HEK293 (cell line): ENCODE results near the gene ISM2.

Experiments
- CTCF ChIA-PET: fragments of 350-600 bp; formaldehyde crosslinking; extraction: SDS; loops from one replicate; lab custom pipeline; 2021; ENCODE audit warnings: antibody characterized with exemption; lab: Yijun Ruan, JAX
- POLR2A ChIA-PET: fragments of 300-600 bp; formaldehyde crosslinking; extraction: SDS; loops from one replicate; lab custom pipeline; 2020; ENCODE audit warnings: antibody characterized with exemption, inconsistent platforms; lab: Yijun Ruan, JAX
- H3K27ac ChIP-seq: fragments of 200-500 bp; sonication (Bioruptor generic); 2 replicates; pipeline ENCODE4 v1.5.1; 2014; ENCODE audit warnings: low read depth, low read length, control low read depth, inconsistent platforms; ENCODE audit errors: extremely low read depth
- H3K36me3 ChIP-seq, 2 experiments: fragments of 200-500 bp in 1 of 2; sonication (Bioruptor generic) in 1 of 2; 1 replicate in 1 of 2; 2 replicates in 1 of 2; pipeline ENCODE4 v1.5.1; 2014 to 2017; ENCODE audit warnings: inconsistent platforms in 2 of 2, low read length in 2 of 2; ENCODE audit not compliant: control insufficient read depth in 2 of 2, insufficient read depth in 1 of 2
- H3K4me1 ChIP-seq: fragments of 200-500 bp; sonication (Bioruptor generic); 2 replicates; pipeline ENCODE4 v1.5.1; 2014; ENCODE audit warnings: mild to moderate bottlenecking, low read length, inconsistent platforms; ENCODE audit not compliant: control insufficient read depth, insufficient read depth
- H3K4me3 ChIP-seq: 2 replicates; pipeline ENCODE4 v1.5.1; 2011; ENCODE audit warnings: low read depth, mild to moderate bottlenecking, control low read depth, low read length, moderate library complexity
- H3K9me3 ChIP-seq: fragments of 200-500 bp; sonication (Bioruptor generic); 2 replicates; pipeline ENCODE4 v1.5.1; 2014; ENCODE audit warnings: low read depth, low read length, inconsistent platforms; ENCODE audit not compliant: control insufficient read depth, insufficient read depth
- HOXA7 ChIP-seq: sonication (generic); formaldehyde crosslinking; IDR thresholded peaks from 2 replicates; pipeline ENCODE4 v1.8.1; 2022; ENCODE audit warnings: missing genetic modification reagents, borderline replicate concordance
- HOXC10 ChIP-seq: sonication (generic); formaldehyde crosslinking; IDR thresholded peaks from 2 replicates; pipeline ENCODE4 v1.8.1; 2023; ENCODE audit warnings: mild to moderate bottlenecking, missing genetic modification reagents
- HOXD13 ChIP-seq: sonication (generic); formaldehyde crosslinking; IDR thresholded peaks from 2 replicates; pipeline ENCODE4 v1.8.0; 2022; ENCODE audit warnings: missing genetic modification reagents, borderline replicate concordance
- IKZF3 ChIP-seq: fragments of 450-650 bp; IDR thresholded peaks from 2 replicates; pipeline ENCODE4 v1.5.0; 2018; ENCODE audit warnings: missing biosample characterization, mild to moderate bottlenecking, missing genetic modification characterization, moderate library complexity
- KLF9 ChIP-seq: fragments of 450-650 bp; formaldehyde crosslinking; IDR thresholded peaks from 2 replicates; pipeline ENCODE4 v1.5.1; 2016; ENCODE audit warnings: missing biosample characterization, missing genetic modification characterization, low read depth
- SETDB1 ChIP-seq: IDR thresholded peaks from one replicate; pipeline ENCODE4 v1.6.1; 2017; ENCODE audit warnings: mild to moderate bottlenecking, low read length, moderate library complexity, mixed read lengths; ENCODE audit not compliant: insufficient read length
- ZBTB21 ChIP-seq: fragments of 450-650 bp; formaldehyde crosslinking; IDR thresholded peaks from 2 replicates; pipeline ENCODE4 v1.5.1; 2017; ENCODE audit warnings: missing biosample characterization, missing genetic modification characterization
- ZIC2 ChIP-seq: fragments of 450-650 bp; formaldehyde crosslinking; IDR thresholded peaks from 2 replicates; pipeline ENCODE4 v1.5.1; 2016; ENCODE audit warnings: missing biosample characterization, missing genetic modification characterization
- ZNF121 ChIP-seq: fragments of 450-650 bp; formaldehyde crosslinking; IDR thresholded peaks from 2 replicates; pipeline ENCODE4 v1.5.1; 2016; ENCODE audit warnings: missing biosample characterization, missing genetic modification characterization
- ZNF133 ChIP-seq: fragments of 450-650 bp; formaldehyde crosslinking; IDR thresholded peaks from 2 replicates; pipeline ENCODE4 v1.5.1; 2016; ENCODE audit warnings: missing biosample characterization, missing genetic modification characterization
- ZNF157 ChIP-seq: fragments of 450-650 bp; formaldehyde crosslinking; IDR thresholded peaks from 2 replicates; pipeline ENCODE4 v1.5.1; 2016; ENCODE audit warnings: missing biosample characterization, missing genetic modification characterization
- ZNF354C ChIP-seq: fragments of 450-650 bp; formaldehyde crosslinking; IDR thresholded peaks from 2 replicates; pipeline ENCODE4 v1.5.1; 2016; ENCODE audit warnings: missing biosample characterization, missing genetic modification characterization, low read depth, borderline replicate concordance
- ZNF366 ChIP-seq: fragments of 450-650 bp; formaldehyde crosslinking; conservative IDR thresholded peaks from 2 replicates; pipeline ENCODE4 v1.5.1; 2016; ENCODE audit warnings: missing biosample characterization, missing genetic modification characterization
- ZNF37A ChIP-seq: fragments of 450-650 bp; IDR thresholded peaks from 2 replicates; pipeline ENCODE4 v1.5.1; 2018; ENCODE audit warnings: missing biosample characterization, missing genetic modification characterization
- ZNF426 ChIP-seq: fragments of 450-650 bp; formaldehyde crosslinking; IDR thresholded peaks from 2 replicates; pipeline ENCODE4 v1.5.1; 2017; ENCODE audit warnings: missing biosample characterization, missing genetic modification characterization, mild to moderate bottlenecking, inconsistent platforms, moderate library complexity
- ZNF473 ChIP-seq: fragments of 450-650 bp; formaldehyde crosslinking; IDR thresholded peaks from 2 replicates; pipeline ENCODE4 v1.5.1; 2017; ENCODE audit warnings: missing biosample characterization, missing genetic modification characterization
- ZNF530 ChIP-seq: fragments of 450-650 bp; formaldehyde crosslinking; IDR thresholded peaks from 2 replicates; pipeline ENCODE4 v1.5.1; 2016; ENCODE audit warnings: low read depth, missing biosample characterization, missing genetic modification characterization
- ZNF560 ChIP-seq: fragments of 450-650 bp; formaldehyde crosslinking; IDR thresholded peaks from 2 replicates; pipeline ENCODE4 v1.5.1; 2017; ENCODE audit warnings: missing biosample characterization, missing genetic modification characterization, borderline replicate concordance
- ZNF629 ChIP-seq: fragments of 450-650 bp; formaldehyde crosslinking; IDR thresholded peaks from 2 replicates; pipeline ENCODE4 v1.5.1; 2017; ENCODE audit warnings: missing biosample characterization, missing genetic modification characterization
- ZNF707 ChIP-seq: fragments of 450-650 bp; formaldehyde crosslinking; IDR thresholded peaks from 2 replicates; pipeline ENCODE4 v1.5.1; 2016; ENCODE audit warnings: missing biosample characterization, missing genetic modification characterization
- ZNF792 ChIP-seq: fragments of 450-650 bp; formaldehyde crosslinking; IDR thresholded peaks from 2 replicates; pipeline ENCODE4 v1.5.1; 2016; ENCODE audit warnings: missing biosample characterization, missing genetic modification characterization
- TF ChIP-seq, protein P1 (sequence below): fragments of 450-650 bp; formaldehyde crosslinking; IDR thresholded peaks from 2 replicates; pipeline ENCODE4 v1.5.1; 2016; ENCODE audit warnings: missing biosample characterization, missing genetic modification characterization
- TF ChIP-seq, protein P2 (sequence below): fragments of 450-650 bp; formaldehyde crosslinking; IDR thresholded peaks from 2 replicates; pipeline ENCODE4 v1.5.1; 2016; ENCODE audit warnings: missing biosample characterization, missing genetic modification characterization
- TF ChIP-seq, protein P3 (sequence below): fragments of 450-650 bp; formaldehyde crosslinking; IDR thresholded peaks from 2 replicates; pipeline ENCODE4; 2016; ENCODE audit warnings: missing biosample characterization, missing genetic modification characterization

The ISM2 gene

DNA sequence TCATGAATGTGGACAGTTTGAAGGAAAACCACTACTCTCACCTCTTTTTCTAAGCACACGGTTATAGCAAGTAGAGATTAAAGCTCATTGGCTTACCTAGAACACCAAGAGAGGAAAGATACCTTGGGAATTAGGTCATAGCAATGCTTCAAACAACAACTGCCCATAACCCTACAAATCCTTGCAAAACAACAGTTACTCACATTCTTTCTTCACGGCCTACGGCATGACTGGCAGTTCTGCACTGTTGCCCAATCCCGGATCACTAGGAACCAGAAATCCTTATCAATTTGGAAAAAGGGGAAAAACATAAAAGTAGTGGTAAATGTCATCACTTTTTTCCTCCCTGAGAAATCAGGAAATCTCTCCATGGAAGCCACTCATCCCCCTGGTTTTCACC, 9.6 kb upstream of the ISM2 start:
- TF ChIP-seq IKZF3 (tag by site-specific recombination), result no peak
- TF ChIP-seq, protein P1, sequence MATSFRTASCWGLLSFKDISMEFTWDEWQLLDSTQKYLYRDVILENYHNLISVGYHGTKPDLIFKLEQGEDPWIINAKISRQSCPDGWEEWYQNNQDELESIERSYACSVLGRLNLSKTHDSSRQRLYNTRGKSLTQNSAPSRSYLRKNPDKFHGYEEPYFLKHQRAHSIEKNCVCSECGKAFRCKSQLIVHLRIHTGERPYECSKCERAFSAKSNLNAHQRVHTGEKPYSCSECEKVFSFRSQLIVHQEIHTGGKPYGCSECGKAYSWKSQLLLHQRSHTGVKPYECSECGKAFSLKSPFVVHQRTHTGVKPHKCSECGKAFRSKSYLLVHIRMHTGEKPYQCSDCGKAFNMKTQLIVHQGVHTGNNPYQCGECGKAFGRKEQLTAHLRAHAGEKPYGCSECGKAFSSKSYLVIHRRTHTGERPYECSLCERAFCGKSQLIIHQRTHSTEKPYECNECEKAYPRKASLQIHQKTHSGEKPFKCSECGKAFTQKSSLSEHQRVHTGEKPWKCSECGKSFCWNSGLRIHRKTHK (tag by site-specific recombination), result no peak
- no peak for TF ChIP-seq HOXC10
- TF ChIP-seq HOXD13 (CRISPR knock-in tag), result no peak
- TF ChIP-seq ZIC2 (tag by site-specific recombination), result no peak
- peaks cover 4 to 20% of the 10 kb centered on the region in 2 experiments; a peak in 2 of 3 replicates for H3K36me3 ChIP-seq
- ChIA-PET CTCF (interaction anchor here (0.9 kb wide), 1 partner anchor 49 kb away, joined by 3 read pairs; no protein-coding TSS in a partner anchor), POLR2A (interaction anchor here (0.8 kb wide), 1 partner anchor 532 kb away, joined by 3 read pairs; no protein-coding TSS in a partner anchor)
- H3K27ac ChIP-seq, result no peak overlapping the region
- H3K4me3 ChIP-seq, result no peak overlapping the region
- no peaks in the 10 kb centered on the region for H3K9me3 ChIP-seq
- no peaks in the 10 kb centered on the region for H3K4me1 ChIP-seq

DNA sequence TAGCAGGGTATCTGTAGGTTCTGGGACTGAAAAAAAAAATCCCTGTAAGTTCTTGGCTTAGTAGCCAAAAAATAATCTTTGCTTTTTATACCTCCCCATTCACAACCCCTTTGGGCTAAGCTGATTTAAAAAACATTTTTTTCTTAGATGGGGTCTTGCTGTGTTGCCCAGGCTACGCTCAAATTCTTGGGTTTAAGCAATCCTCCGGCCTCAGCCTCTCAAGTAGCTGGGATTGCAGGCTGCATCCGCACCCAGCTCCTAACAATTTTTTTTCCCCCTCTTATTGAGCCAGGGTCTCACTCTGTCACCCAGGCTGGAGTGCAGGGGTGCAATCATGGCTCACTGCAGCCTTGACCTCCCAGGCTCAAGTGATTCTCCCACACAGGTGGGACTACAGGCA, 9.1 kb upstream of the ISM2 start:
- CTCF ChIA-PET, result interaction anchor here (0.6 to 0.9 kb wide), 2 partner anchors 48 to 389 kb away, joined by 3 read pairs; no protein-coding TSS in a partner anchor
- peaks cover 4 to 20% of the 10 kb centered on the region in 2 experiments; a peak in 2 of 3 replicates for H3K36me3 ChIP-seq
- no peak overlapping the region for H3K4me3 ChIP-seq
- H3K27ac ChIP-seq, result no peak overlapping the region
- POLR2A ChIA-PET, result interaction anchor here (0.8 kb wide), 1 partner anchor 532 kb away, joined by 3 read pairs; no protein-coding TSS in a partner anchor
- TF ChIP-seq ZNF121 (tag by site-specific recombination) (peak; percentile 52; the same call in 1 of the 2 replicates), ZIC2 (tag by site-specific recombination) (no peak)
- no peaks in the 10 kb centered on the region for H3K4me1 ChIP-seq
- no peaks in the 10 kb centered on the region for H3K9me3 ChIP-seq

DNA sequence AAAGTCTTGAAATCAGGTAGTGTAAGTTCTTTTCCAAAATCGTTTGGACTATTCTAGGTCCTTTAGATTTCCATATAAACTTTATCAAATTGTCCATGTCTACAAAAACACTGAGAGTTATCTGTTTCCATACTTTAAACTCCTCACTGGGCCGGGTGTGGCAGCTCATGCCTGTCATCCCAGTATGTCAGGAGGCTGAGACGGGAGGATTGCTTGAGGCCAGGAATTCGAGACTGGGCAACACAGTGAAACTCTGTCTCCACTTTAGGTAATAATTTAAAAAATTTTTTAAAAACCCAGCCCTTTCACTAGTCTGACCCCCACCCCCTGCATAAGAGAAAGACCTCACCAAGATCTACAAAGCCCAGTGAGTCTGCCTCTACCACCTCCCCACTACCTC, 6.4 kb upstream of the ISM2 start:
- no peaks in the 10 kb centered on the region; a peak in 1 of 3 replicates for H3K36me3 ChIP-seq
- CTCF ChIA-PET, result interaction anchor here (0.6 to 1.6 kb wide), 3 partner anchors 43 to 795 kb away, joined by 3 to 4 read pairs (median 3); no protein-coding TSS in a partner anchor
- no peak for TF ChIP-seq ZNF354C (tag by site-specific recombination)
- TF ChIP-seq ZNF121 (tag by site-specific recombination), result no peak
- no peak for TF ChIP-seq ZNF157 (tag by site-specific recombination)
- no peak for TF ChIP-seq ZNF707
- no peak for TF ChIP-seq HOXA7 (CRISPR knock-in tag)
- TF ChIP-seq ZNF37A (tag by site-specific recombination), result no peak
- TF ChIP-seq, protein P2, sequence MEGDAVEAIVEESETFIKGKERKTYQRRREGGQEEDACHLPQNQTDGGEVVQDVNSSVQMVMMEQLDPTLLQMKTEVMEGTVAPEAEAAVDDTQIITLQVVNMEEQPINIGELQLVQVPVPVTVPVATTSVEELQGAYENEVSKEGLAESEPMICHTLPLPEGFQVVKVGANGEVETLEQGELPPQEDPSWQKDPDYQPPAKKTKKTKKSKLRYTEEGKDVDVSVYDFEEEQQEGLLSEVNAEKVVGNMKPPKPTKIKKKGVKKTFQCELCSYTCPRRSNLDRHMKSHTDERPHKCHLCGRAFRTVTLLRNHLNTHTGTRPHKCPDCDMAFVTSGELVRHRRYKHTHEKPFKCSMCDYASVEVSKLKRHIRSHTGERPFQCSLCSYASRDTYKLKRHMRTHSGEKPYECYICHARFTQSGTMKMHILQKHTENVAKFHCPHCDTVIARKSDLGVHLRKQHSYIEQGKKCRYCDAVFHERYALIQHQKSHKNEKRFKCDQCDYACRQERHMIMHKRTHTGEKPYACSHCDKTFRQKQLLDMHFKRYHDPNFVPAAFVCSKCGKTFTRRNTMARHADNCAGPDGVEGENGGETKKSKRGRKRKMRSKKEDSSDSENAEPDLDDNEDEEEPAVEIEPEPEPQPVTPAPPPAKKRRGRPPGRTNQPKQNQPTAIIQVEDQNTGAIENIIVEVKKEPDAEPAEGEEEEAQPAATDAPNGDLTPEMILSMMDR, result no peak
- TF ChIP-seq ZNF426 (tag by site-specific recombination), result no peak
- no peak for TF ChIP-seq ZNF366 (tag by site-specific recombination)
- TF ChIP-seq, protein P3, sequence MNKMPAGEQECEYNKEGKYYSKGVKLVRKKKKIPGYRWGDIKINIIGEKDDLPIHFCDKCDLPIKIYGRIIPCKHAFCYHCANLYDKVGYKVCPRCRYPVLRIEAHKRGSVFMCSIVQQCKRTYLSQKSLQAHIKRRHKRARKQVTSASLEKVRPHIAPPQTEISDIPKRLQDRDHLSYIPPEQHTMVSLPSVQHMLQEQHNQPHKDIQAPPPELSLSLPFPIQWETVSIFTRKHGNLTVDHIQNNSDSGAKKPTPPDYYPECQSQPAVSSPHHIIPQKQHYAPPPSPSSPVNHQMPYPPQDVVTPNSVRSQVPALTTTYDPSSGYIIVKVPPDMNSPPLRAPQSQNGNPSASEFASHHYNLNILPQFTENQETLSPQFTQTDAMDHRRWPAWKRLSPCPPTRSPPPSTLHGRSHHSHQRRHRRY (tag by site-specific recombination), result no peak
- TF ChIP-seq ZNF560, result no peak
- TF ChIP-seq ZNF530 (tag by site-specific recombination), result no peak
- TF ChIP-seq ZBTB21 (tag by site-specific recombination), result no peak
- TF ChIP-seq ZNF133, result no peak
- no peak for TF ChIP-seq ZNF473 (tag by site-specific recombination)
- TF ChIP-seq SETDB1, result no peak
- no peak for TF ChIP-seq ZNF792
- no peak for TF ChIP-seq ZNF629 (tag by site-specific recombination)
- TF ChIP-seq KLF9 (tag by site-specific recombination), result no peak

More for the DNA sequence above, 6.4 kb upstream of the ISM2 start:
- H3K9me3 ChIP-seq, result no peaks in the 10 kb centered on the region
- no peaks in the 10 kb centered on the region for H3K4me1 ChIP-seq
- H3K4me3 ChIP-seq, result no peak overlapping the region
- no peak overlapping the region for H3K27ac ChIP-seq
- POLR2A ChIA-PET, result no interaction called here
